Measurements from ENCODE around the gene ZBTB7A. TPM values are rescaled to one million over a fixed set of nuclear protein-coding genes. Genes with fewer than 3 reads are reported as not detected.

Gene ZBTB7A
- total and polyA plus RNA-seq, 10 of the 15 experiments (the other 5 are each of a cell fraction or from before 2014, with no cell fraction given), result 0.26 to 42.4 (median 4.5) TPM

DNA sequence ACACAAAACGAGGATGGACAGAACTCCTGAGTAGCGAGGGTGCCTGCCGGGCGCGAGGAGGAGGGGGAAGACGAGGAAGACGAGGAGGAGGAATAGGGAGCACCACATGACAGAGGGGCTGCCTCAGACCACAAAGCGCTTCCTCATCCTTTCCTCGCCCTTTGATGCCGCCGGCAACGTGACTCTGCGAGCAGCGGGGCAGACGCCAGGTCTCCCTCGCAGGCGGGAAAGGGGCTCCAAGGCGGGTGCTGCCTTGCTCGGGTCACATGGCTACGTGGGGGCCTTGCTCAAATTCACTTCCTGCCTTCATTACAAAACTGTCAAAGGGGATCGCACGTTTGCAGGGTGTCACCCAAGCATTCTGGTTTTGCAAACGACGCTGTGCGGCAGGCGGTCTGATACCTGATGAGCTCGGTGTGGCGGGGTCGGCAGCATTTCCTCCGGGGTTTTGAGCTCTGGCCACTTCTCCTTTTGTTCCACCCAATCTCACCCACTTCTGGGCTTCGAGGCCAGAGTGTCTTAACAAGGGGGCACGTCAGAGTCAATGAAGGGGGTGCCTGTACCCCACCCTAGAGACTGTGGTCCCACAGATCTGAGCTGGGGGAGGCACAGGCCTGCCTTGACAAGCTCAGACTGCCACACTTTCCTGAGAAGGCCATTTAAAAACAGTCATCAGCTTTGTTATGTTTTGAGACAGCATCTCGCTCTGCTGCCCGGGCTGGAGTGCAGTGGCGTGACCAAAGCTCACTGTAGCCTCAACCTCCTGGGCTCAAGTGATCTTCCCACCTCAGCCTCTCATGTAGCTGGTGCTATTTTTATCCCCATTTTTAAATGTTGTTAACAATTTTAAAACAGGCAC, 42.3 kb upstream of the ZBTB7A start (continued):
- TF ChIP-seq, protein P1, sequence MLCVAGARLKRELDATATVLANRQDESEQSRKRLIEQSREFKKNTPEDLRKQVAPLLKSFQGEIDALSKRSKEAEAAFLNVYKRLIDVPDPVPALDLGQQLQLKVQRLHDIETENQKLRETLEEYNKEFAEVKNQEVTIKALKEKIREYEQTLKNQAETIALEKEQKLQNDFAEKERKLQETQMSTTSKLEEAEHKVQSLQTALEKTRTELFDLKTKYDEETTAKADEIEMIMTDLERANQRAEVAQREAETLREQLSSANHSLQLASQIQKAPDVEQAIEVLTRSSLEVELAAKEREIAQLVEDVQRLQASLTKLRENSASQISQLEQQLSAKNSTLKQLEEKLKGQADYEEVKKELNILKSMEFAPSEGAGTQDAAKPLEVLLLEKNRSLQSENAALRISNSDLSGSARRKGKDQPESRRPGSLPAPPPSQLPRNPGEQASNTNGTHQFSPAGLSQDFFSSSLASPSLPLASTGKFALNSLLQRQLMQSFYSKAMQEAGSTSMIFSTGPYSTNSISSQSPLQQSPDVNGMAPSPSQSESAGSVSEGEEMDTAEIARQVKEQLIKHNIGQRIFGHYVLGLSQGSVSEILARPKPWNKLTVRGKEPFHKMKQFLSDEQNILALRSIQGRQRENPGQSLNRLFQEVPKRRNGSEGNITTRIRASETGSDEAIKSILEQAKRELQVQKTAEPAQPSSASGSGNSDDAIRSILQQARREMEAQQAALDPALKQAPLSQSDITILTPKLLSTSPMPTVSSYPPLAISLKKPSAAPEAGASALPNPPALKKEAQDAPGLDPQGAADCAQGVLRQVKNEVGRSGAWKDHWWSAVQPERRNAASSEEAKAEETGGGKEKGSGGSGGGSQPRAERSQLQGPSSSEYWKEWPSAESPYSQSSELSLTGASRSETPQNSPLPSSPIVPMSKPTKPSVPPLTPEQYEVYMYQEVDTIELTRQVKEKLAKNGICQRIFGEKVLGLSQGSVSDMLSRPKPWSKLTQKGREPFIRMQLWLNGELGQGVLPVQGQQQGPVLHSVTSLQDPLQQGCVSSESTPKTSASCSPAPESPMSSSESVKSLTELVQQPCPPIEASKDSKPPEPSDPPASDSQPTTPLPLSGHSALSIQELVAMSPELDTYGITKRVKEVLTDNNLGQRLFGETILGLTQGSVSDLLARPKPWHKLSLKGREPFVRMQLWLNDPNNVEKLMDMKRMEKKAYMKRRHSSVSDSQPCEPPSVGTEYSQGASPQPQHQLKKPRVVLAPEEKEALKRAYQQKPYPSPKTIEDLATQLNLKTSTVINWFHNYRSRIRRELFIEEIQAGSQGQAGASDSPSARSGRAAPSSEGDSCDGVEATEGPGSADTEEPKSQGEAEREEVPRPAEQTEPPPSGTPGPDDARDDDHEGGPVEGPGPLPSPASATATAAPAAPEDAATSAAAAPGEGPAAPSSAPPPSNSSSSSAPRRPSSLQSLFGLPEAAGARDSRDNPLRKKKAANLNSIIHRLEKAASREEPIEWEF (IDR thresholded peaks at IDR 0.05; ENCODE audit: insufficient replicate concordance, low read depth, low read length), result peak; percentile 52
- peak; percentile 73 for TF ChIP-seq MEF2A (IDR thresholded peaks at IDR 0.05; ENCODE audit: insufficient read depth, low read depth, low read length)
- 0 out of 2 replicates have a peak, but pooled peaks have one; percentile 67 for TF ChIP-seq LARP7 (IDR thresholded peaks at IDR 0.05)
- peak; percentile 86 for TF ChIP-seq NR2F1 (conservative IDR thresholded peaks at IDR 0.05)
- peak; percentile 88 for TF ChIP-seq MTA2 (IDR thresholded peaks at IDR 0.05; ENCODE audit: low read depth)
- TF ChIP-seq DPF2 (IDR thresholded peaks at IDR 0.05), result peak; percentile 90
- peak; percentile 97 for TF ChIP-seq SPI1 (IDR thresholded peaks at IDR 0.05; ENCODE audit: borderline replicate concordance, insufficient read depth, low read depth, low read length)
- peak; percentile 96 for TF ChIP-seq PAX5 (IDR thresholded peaks at IDR 0.05; ENCODE audit: borderline replicate concordance, low read depth, low read length)
- TF ChIP-seq RAD51 (IDR thresholded peaks at IDR 0.05), result peak; percentile 89
- TF ChIP-seq, protein P2, sequence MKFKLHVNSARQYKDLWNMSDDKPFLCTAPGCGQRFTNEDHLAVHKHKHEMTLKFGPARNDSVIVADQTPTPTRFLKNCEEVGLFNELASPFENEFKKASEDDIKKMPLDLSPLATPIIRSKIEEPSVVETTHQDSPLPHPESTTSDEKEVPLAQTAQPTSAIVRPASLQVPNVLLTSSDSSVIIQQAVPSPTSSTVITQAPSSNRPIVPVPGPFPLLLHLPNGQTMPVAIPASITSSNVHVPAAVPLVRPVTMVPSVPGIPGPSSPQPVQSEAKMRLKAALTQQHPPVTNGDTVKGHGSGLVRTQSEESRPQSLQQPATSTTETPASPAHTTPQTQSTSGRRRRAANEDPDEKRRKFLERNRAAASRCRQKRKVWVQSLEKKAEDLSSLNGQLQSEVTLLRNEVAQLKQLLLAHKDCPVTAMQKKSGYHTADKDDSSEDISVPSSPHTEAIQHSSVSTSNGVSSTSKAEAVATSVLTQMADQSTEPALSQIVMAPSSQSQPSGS (IDR thresholded peaks at IDR 0.05; ENCODE audit: low read length), result peak; percentile 69
- TF ChIP-seq TAF1 (IDR thresholded peaks at IDR 0.05; ENCODE audit: borderline replicate concordance, low read depth, low read length), result peak; percentile 63
- TF ChIP-seq CHD2 (IDR thresholded peaks at IDR 0.05; ENCODE audit: borderline replicate concordance, low read depth, low read length), result peak; percentile 30; the same call in 1 of the 2 replicates
- TF ChIP-seq BRCA1 (IDR thresholded peaks at IDR 0.05; ENCODE audit: low read depth, low read length), result no peak
- peak; percentile 92; the same call in 1 of the 2 replicates for TF ChIP-seq GATAD2B (conservative IDR thresholded peaks at IDR 0.05; ENCODE audit: low read depth)
- 0 out of 2 replicates have a peak, but pooled peaks have one; percentile 6 for TF ChIP-seq TCF3 (IDR thresholded peaks at IDR 0.05; ENCODE audit: borderline replicate concordance, insufficient read depth, low read depth, low read length)
- TF ChIP-seq, protein P3, sequence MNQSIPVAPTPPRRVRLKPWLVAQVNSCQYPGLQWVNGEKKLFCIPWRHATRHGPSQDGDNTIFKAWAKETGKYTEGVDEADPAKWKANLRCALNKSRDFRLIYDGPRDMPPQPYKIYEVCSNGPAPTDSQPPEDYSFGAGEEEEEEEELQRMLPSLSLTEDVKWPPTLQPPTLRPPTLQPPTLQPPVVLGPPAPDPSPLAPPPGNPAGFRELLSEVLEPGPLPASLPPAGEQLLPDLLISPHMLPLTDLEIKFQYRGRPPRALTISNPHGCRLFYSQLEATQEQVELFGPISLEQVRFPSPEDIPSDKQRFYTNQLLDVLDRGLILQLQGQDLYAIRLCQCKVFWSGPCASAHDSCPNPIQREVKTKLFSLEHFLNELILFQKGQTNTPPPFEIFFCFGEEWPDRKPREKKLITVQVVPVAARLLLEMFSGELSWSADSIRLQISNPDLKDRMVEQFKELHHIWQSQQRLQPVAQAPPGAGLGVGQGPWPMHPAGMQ (IDR thresholded peaks at IDR 0.05; ENCODE audit: borderline replicate concordance), result no peak
- TF ChIP-seq, protein P4, sequence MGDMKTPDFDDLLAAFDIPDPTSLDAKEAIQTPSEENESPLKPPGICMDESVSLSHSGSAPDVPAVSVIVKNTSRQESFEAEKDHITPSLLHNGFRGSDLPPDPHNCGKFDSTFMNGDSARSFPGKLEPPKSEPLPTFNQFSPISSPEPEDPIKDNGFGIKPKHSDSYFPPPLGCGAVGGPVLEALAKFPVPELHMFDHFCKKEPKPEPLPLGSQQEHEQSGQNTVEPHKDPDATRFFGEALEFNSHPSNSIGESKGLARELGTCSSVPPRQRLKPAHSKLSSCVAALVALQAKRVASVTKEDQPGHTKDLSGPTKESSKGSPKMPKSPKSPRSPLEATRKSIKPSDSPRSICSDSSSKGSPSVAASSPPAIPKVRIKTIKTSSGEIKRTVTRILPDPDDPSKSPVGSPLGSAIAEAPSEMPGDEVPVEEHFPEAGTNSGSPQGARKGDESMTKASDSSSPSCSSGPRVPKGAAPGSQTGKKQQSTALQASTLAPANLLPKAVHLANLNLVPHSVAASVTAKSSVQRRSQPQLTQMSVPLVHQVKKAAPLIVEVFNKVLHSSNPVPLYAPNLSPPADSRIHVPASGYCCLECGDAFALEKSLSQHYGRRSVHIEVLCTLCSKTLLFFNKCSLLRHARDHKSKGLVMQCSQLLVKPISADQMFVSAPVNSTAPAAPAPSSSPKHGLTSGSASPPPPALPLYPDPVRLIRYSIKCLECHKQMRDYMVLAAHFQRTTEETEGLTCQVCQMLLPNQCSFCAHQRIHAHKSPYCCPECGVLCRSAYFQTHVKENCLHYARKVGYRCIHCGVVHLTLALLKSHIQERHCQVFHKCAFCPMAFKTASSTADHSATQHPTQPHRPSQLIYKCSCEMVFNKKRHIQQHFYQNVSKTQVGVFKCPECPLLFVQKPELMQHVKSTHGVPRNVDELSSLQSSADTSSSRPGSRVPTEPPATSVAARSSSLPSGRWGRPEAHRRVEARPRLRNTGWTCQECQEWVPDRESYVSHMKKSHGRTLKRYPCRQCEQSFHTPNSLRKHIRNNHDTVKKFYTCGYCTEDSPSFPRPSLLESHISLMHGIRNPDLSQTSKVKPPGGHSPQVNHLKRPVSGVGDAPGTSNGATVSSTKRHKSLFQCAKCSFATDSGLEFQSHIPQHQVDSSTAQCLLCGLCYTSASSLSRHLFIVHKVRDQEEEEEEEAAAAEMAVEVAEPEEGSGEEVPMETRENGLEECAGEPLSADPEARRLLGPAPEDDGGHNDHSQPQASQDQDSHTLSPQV (IDR thresholded peaks at IDR 0.05), result 0 out of 2 replicates have a peak, but pooled peaks have one; percentile 55

Data from GM12878 (cell line).